ENCODE data around the gene LBHD2. TPM values are rescaled to one million over a fixed set of nuclear protein-coding genes. Genes with fewer than 3 reads are reported as not detected.

The LBHD2 gene
- total RNA-seq, 2 donors from 2014 or later, result not detected

DNA sequence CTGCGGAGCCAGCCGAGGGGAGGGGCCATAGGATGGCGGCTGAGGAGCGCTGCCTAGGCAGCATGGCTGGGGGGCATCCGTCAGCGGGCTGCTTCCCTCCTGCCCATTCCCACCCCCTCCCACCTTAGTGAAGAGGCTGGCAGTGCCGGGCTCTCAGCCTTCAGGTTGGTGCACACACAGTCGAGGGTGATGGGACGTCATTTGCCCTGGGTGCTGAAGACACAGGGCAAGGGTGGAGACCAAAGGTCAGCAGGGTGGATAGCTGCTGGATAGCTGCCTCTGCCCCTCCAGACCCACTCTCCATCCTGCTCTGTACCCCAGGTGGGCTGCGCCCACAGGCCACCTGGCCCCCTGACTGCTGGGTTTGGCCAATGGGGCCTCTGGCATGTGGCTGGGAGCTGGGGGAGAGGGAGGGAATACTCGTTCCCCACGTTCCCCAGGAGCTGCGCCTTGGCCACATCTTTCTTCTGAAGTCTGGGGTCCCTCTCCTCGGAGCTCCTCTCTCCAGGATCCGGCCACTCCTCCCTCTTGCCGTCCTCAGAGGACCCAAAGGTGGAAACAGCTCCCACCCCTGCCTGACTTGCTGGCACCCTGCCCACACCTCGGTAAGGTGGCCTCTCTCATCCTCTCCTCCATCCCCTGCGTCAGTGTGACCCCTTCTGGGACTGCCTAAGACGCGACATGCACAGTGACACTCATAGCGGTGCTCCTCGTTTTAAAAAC, 15.5 kb upstream of the LBHD2 start:
- no peaks in the 10 kb centered on the region for H3K36me3 Mint-ChIP-seq (ENCODE audit: low read depth)
- Histone ChIP-seq H3K4me3 (ENCODE audit: low read length) (no peak overlapping the region), H3K27ac (ENCODE audit: low read depth, low read length) (no peak overlapping the region), H3K9ac (ENCODE audit: extremely low read depth, low read length, poor library complexity, severe bottlenecking) (no peak overlapping the region), H3K27me3 (ENCODE audit: control insufficient read depth, insufficient read depth, low read length, poor library complexity, severe bottlenecking) (no peaks in the 10 kb centered on the region), H3K9me3 (ENCODE audit: control insufficient read depth, low read length) (no peaks in the 10 kb centered on the region), H3K36me3 (ENCODE audit: control insufficient read depth, insufficient read depth, low read length) (no peaks in the 10 kb centered on the region), H3K4me1 (ENCODE audit: control insufficient read depth, insufficient read depth, low read length) (no peaks in the 10 kb centered on the region)
- H3K4me1 Mint-ChIP-seq, result no peaks in the 10 kb centered on the region
- no peak overlapping the region for H3K27ac Mint-ChIP-seq
- H3K27me3 Mint-ChIP-seq (ENCODE audit: insufficient read depth), result no peaks in the 10 kb centered on the region
- WGBS, 2 experiments (ENCODE audit: insufficient coverage in 1 of 2, insufficient read length in 1 of 2), result 89 to 90% methylated on average over 9 to 22 of the region's 22 CpGs
- no peak overlapping the region for H3K4me3 Mint-ChIP-seq
- H3K9me3 Mint-ChIP-seq, result no peaks in the 10 kb centered on the region
- TF ChIP-seq, protein P1, sequence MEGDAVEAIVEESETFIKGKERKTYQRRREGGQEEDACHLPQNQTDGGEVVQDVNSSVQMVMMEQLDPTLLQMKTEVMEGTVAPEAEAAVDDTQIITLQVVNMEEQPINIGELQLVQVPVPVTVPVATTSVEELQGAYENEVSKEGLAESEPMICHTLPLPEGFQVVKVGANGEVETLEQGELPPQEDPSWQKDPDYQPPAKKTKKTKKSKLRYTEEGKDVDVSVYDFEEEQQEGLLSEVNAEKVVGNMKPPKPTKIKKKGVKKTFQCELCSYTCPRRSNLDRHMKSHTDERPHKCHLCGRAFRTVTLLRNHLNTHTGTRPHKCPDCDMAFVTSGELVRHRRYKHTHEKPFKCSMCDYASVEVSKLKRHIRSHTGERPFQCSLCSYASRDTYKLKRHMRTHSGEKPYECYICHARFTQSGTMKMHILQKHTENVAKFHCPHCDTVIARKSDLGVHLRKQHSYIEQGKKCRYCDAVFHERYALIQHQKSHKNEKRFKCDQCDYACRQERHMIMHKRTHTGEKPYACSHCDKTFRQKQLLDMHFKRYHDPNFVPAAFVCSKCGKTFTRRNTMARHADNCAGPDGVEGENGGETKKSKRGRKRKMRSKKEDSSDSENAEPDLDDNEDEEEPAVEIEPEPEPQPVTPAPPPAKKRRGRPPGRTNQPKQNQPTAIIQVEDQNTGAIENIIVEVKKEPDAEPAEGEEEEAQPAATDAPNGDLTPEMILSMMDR (conservative IDR thresholded peaks at IDR 0.05), result no peak
- DNase-seq, result no peak

DNA sequence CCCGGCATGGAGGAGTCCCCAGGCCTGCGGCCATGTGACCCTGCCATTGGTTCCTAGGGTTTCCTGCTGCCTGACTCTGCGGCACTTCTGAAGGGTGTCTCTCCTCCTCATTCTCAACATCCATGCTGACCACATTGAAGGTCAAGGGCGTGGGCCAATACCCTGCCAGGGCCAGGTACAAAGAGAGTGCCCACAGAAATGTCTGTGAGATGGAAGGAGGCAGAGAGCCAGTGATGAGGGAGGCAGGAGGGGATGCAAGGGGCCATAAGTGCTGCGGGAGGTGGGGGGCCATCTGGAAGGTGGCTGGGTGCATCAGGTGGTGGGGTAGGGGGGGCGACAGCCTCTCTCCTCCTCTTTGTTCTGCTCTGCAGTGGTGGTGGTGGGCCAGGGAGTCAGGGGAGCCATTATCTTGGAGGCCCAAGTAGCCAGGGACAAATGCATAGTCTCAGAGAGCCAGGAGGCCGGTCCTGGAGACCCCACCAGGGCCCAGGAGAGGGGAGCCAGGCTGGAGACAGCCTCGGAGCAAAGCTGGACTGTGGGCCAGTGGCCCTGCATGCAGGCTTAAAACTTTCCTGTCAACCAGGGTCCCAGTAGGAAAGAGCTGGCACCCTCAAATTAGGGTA, 13.6 kb upstream of the LBHD2 start:
- H3K9me3 ChIP-seq (ENCODE audit: control insufficient read depth, low read length), result no peaks in the 10 kb centered on the region
- H3K4me3 ChIP-seq (ENCODE audit: low read length), result no peak overlapping the region
- Mint-ChIP-seq H3K4me3 (no peak overlapping the region), H3K27me3 (ENCODE audit: insufficient read depth) (no peaks in the 10 kb centered on the region), H3K36me3 (ENCODE audit: low read depth) (no peaks in the 10 kb centered on the region), H3K4me1 (no peaks in the 10 kb centered on the region), H3K27ac (no peak overlapping the region), H3K9me3 (no peaks in the 10 kb centered on the region)
- 83 to 90% methylated on average over 3 to 8 of the region's 8 CpGs for WGBS, 2 experiments (ENCODE audit: insufficient coverage in 1 of 2, insufficient read length in 1 of 2)
- no peak for DNase-seq
- TF ChIP-seq, protein P1 (conservative IDR thresholded peaks at IDR 0.05), result no peak
- no peaks in the 10 kb centered on the region for H3K4me1 ChIP-seq (ENCODE audit: control insufficient read depth, insufficient read depth, low read length)
- no peak overlapping the region for H3K27ac ChIP-seq (ENCODE audit: low read depth, low read length)
- no peak overlapping the region for H3K9ac ChIP-seq (ENCODE audit: extremely low read depth, low read length, poor library complexity, severe bottlenecking)
- H3K36me3 ChIP-seq (ENCODE audit: control insufficient read depth, insufficient read depth, low read length), result no peaks in the 10 kb centered on the region
- H3K27me3 ChIP-seq (ENCODE audit: control insufficient read depth, insufficient read depth, low read length, poor library complexity, severe bottlenecking), result no peaks in the 10 kb centered on the region

DNA sequence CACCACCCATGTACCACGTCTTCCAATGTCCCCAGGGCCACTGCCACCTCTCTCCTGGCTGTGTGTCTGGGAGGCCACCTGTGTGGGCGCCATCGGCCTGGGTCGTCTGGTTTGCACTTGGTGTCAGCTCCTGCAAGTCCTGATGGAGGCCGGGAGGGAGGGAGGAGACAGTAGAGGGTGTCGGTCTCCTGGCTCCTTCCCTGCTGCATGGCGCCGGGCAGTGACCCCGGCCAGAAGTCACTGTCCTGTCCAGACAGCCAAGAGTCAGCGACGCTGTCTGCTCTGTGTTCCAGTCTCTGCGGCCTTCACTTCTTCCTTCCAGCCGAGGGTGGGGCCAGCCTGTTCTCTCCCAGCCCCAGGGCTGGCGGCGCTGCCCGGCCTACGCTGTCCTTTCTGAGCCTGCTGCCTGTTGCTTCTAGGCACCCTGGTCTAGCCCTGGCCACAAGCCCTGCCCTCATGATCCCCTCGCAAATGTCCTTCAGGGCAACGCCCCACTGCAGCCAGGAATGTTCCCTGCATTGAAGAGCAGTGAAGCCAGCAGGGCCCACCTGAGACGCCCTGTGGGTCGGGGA, 13.0 kb upstream of the LBHD2 start:
- no peaks in the 10 kb centered on the region for H3K4me1 Mint-ChIP-seq
- H3K27ac Mint-ChIP-seq, result no peak overlapping the region
- Histone ChIP-seq H3K4me3 (ENCODE audit: low read length) (no peak overlapping the region), H3K9ac (ENCODE audit: extremely low read depth, low read length, poor library complexity, severe bottlenecking) (no peak overlapping the region), H3K36me3 (ENCODE audit: control insufficient read depth, insufficient read depth, low read length) (no peaks in the 10 kb centered on the region), H3K27me3 (ENCODE audit: control insufficient read depth, insufficient read depth, low read length, poor library complexity, severe bottlenecking) (no peaks in the 10 kb centered on the region), H3K27ac (ENCODE audit: low read depth, low read length) (no peak overlapping the region), H3K9me3 (ENCODE audit: control insufficient read depth, low read length) (no peaks in the 10 kb centered on the region), H3K4me1 (ENCODE audit: control insufficient read depth, insufficient read depth, low read length) (no peaks in the 10 kb centered on the region)
- 88 to 91% methylated on average over 14 to 21 of the region's 21 CpGs for WGBS, 2 experiments (ENCODE audit: insufficient coverage in 1 of 2, insufficient read length in 1 of 2)
- H3K9me3 Mint-ChIP-seq, result no peaks in the 10 kb centered on the region
- H3K4me3 Mint-ChIP-seq, result no peak overlapping the region
- no peak for DNase-seq
- H3K36me3 Mint-ChIP-seq (ENCODE audit: low read depth), result no peaks in the 10 kb centered on the region
- no peaks in the 10 kb centered on the region for H3K27me3 Mint-ChIP-seq (ENCODE audit: insufficient read depth)
- TF ChIP-seq, protein P1 (conservative IDR thresholded peaks at IDR 0.05), result no peak

All from endodermal cell (in vitro differentiated cells).